Natural killer cell (primary cell): ENCODE measurements around the gene FOXO6. TPM values are rescaled to one million over a fixed set of nuclear protein-coding genes. Genes with fewer than 3 reads are reported as not detected.

Source experiments
- ATAC-seq, 3 donors: fragments of 150-1000 bp in 2 of 3; fragments of 200-7000 bp in 1 of 3; cut with Tn5 transposase; 1 replicate in 1 of 3; 2 replicates in 2 of 3; pipeline ENCODE4 v1.10.0; 2021; ENCODE audit warnings: mild to moderate bottlenecking in 2 of 3, moderate library complexity in 2 of 3
- DNase-seq, 2 donors: peaks; one replicate each; pipeline versions ENCODE4 v3.0.0 to v3.0.0-alpha.2; 2013 to 2021; ENCODE audit warnings: mixed read lengths in 1 of 2
- H3K27ac ChIP-seq: one replicate; pipeline ENCODE4 v1.5.1; 2013; ENCODE audit warnings: mild to moderate bottlenecking, low read length
- H3K27me3 ChIP-seq: one replicate; pipeline ENCODE4 v1.6.1; 2013; ENCODE audit warnings: low read length; ENCODE audit not compliant: control insufficient read depth, insufficient read depth
- H3K36me3 ChIP-seq: one replicate; pipeline ENCODE4 v1.6.1; 2013; ENCODE audit warnings: low read length; ENCODE audit not compliant: control insufficient read depth, insufficient read depth
- H3K4me1 ChIP-seq: one replicate; pipeline ENCODE4 v1.6.1; 2013; ENCODE audit warnings: low read length; ENCODE audit not compliant: control insufficient read depth, insufficient read depth
- H3K4me3 ChIP-seq: one replicate; pipeline ENCODE4 v1.5.1; 2013; ENCODE audit warnings: low read length
- H3K9me3 ChIP-seq: one replicate; pipeline ENCODE4 v1.6.1; 2013; ENCODE audit warnings: low read length; ENCODE audit not compliant: control insufficient read depth, insufficient read depth
- H3K27ac Mint-ChIP-seq, 2 donors: one replicate each; pipeline ENCODE4 v1.8.0; 2022; ENCODE audit warnings: mild to moderate bottlenecking in 2 of 2, mixed read lengths in 2 of 2, moderate library complexity in 1 of 2
- H3K27me3 Mint-ChIP-seq, 2 donors: one replicate each; pipeline ENCODE4 v1.8.0; 2022; ENCODE audit warnings: low read depth in 2 of 2, mixed read lengths in 2 of 2
- H3K36me3 Mint-ChIP-seq: one replicate; pipeline ENCODE4 v1.8.0; 2022; ENCODE audit warnings: mixed read lengths
- H3K4me1 Mint-ChIP-seq, 2 donors: one replicate each; pipeline ENCODE4 v1.8.0; 2022; ENCODE audit warnings: mixed read lengths in 2 of 2
- H3K4me3 Mint-ChIP-seq: one replicate; pipeline ENCODE4 v1.8.0; 2022; ENCODE audit warnings: mild to moderate bottlenecking, moderate library complexity, mixed read lengths
- H3K9me3 Mint-ChIP-seq, 2 donors: one replicate each; pipeline ENCODE4 v1.8.0; 2022; ENCODE audit warnings: mixed read lengths in 2 of 2
- CTCF ChIP-seq: fragments of 200-600 bp; IDR thresholded peaks from one replicate; pipeline ENCODE4 v1.8.0; 2022; ENCODE audit warnings: antibody characterized with exemption
- WGBS: methylation state at CpG from one replicate; pipeline ENCODE4 v1.1.7; 2013; ENCODE audit warnings: missing lambda C conversion rate; ENCODE audit not compliant: insufficient coverage; 5-methylcytosine and 5-hydroxymethylcytosine counted together
- intact Hi-C: fragments of 100-400 bp; cut with micrococcal nuclease; formaldehyde crosslinking; loops from one replicate; pipeline ENCODE4 v1.14.2; 2022
- total RNA-seq, 4 donors: library from RNA; stranded (reverse); fragments of 120-200 nt in 1 of 4; gene quantifications; one replicate each; pipeline versions ENCODE4 v1.2.3 to v1.2.4, GENCODE V29; 2013 to 2022

FOXO6 gene
- total RNA-seq, 3 donors from 2014 or later (not counting 1 experiment from before 2014, with no cell fraction given), result 1.2 to 3.3 (median 1.7) TPM

GRCh38 chr1:41314376-41315145 is 46.7 kb upstream of the FOXO6 start:
- TF ChIP-seq CTCF, result no peak
- Histone ChIP-seq H3K27me3 (no peaks in the 10 kb centered on the region), H3K4me3 (no peak overlapping the region), H3K4me1 (no peaks in the 10 kb centered on the region), H3K36me3 (no peaks in the 10 kb centered on the region), H3K9me3 (no peaks in the 10 kb centered on the region), H3K27ac (no peak overlapping the region)
- ATAC-seq (no peak), DNase-seq (no peak)
- Mint-ChIP-seq H3K27ac (no peak overlapping the region), H3K9me3 (no peaks in the 10 kb centered on the region), H3K4me1 (peaks cover 16 to 36% of the 10 kb centered on the region in 2 donors), H3K4me3 (no peak overlapping the region), H3K27me3 (peaks cover 0 to 5% of the 10 kb centered on the region in 2 donors), H3K36me3 (no peaks in the 10 kb centered on the region)
- 93% methylated on average over 11 of the region's 11 CpGs for WGBS
- intact Hi-C loops, result no loop called here

GRCh38 chr1:41315146-41315822 is 46.0 kb upstream of the FOXO6 start:
- no peak overlapping the region for H3K4me3 ChIP-seq
- Mint-ChIP-seq H3K36me3 (no peaks in the 10 kb centered on the region), H3K9me3 (no peaks in the 10 kb centered on the region), H3K27me3 (peaks cover 0 to 5% of the 10 kb centered on the region in 2 donors), H3K27ac (no peak overlapping the region), H3K4me1 (peaks cover 16 to 32% of the 10 kb centered on the region in 2 donors), H3K4me3 (no peak overlapping the region)
- 94% methylated on average over 15 of the region's 15 CpGs for WGBS
- H3K4me1 ChIP-seq, result no peaks in the 10 kb centered on the region
- ATAC-seq (no peak), DNase-seq (no peak)
- H3K27me3 ChIP-seq, result no peaks in the 10 kb centered on the region
- TF ChIP-seq CTCF, result no peak
- intact Hi-C loops, result no loop called here
- H3K36me3 ChIP-seq, result no peaks in the 10 kb centered on the region
- H3K27ac ChIP-seq, result no peak overlapping the region
- H3K9me3 ChIP-seq, result no peaks in the 10 kb centered on the region

GRCh38 chr1:41315871-41316270 is 45.4 kb upstream of the FOXO6 start:
- no peak overlapping the region for H3K27ac ChIP-seq
- Mint-ChIP-seq H3K36me3 (no peaks in the 10 kb centered on the region), H3K4me1 (peaks cover 12 to 27% of the 10 kb centered on the region in 2 donors), H3K27ac (no peak overlapping the region), H3K4me3 (no peak overlapping the region), H3K9me3 (no peaks in the 10 kb centered on the region), H3K27me3 (peaks cover 0 to 7% of the 10 kb centered on the region in 2 donors)
- 84% methylated on average over 3 of the region's 3 CpGs for WGBS
- ATAC-seq, result no peak
- no peaks in the 10 kb centered on the region for H3K9me3 ChIP-seq
- H3K4me1 ChIP-seq, result no peaks in the 10 kb centered on the region
- TF ChIP-seq CTCF, result no peak
- no peak overlapping the region for H3K4me3 ChIP-seq
- intact Hi-C loops, result no loop called here
- DNase-seq, result no peak
- no peaks in the 10 kb centered on the region for H3K27me3 ChIP-seq
- H3K36me3 ChIP-seq, result no peaks in the 10 kb centered on the region
